Activated naive CD8-positive, alpha-beta T cell treated with anti-CD3 and anti-CD28 coated beads, Interleukin-2, amount 10 ng/mL, durations not matched to agents 7 days and 5 days (primary cell): ENCODE data around the gene CHD2. TPM values are rescaled to one million over a fixed set of nuclear protein-coding genes. Genes with fewer than 3 reads are reported as not detected.

ENCODE experiments used
- ATAC-seq: fragments of 150-1000 bp; cut with Tn5 transposase; one replicate; pipeline ENCODE4 v1.10.0; 2021; ENCODE audit warnings: low read depth, moderate library complexity
- POLR2A ChIA-PET: fragments of 350-600 bp; sonication (Branson Sonifier 250); formaldehyde crosslinking; loops from one replicate; lab custom pipeline; 2021; ENCODE audit warnings: antibody characterized with exemption; lab: Charles Lee
- DNase-seq: peaks from one replicate; pipeline ENCODE4 v3.0.0; 2021
- H3K27ac Mint-ChIP-seq: one replicate; pipeline ENCODE4 v1.8.0; 2022; ENCODE audit warnings: mild to moderate bottlenecking, mixed read lengths
- H3K27me3 Mint-ChIP-seq: one replicate; pipeline ENCODE4 v1.8.0; 2022; ENCODE audit warnings: mild to moderate bottlenecking, moderate library complexity, mixed read lengths
- H3K36me3 Mint-ChIP-seq: one replicate; pipeline ENCODE4 v1.8.0; 2021; ENCODE audit warnings: mild to moderate bottlenecking, mixed read lengths
- H3K4me1 Mint-ChIP-seq: one replicate; pipeline ENCODE4 v1.8.0; 2021; ENCODE audit warnings: mixed read lengths
- H3K4me3 Mint-ChIP-seq: one replicate; pipeline ENCODE4 v1.8.0; 2022; ENCODE audit warnings: mild to moderate bottlenecking, moderate library complexity, mixed read lengths
- H3K9me3 Mint-ChIP-seq: one replicate; pipeline ENCODE4 v1.8.0; 2021; ENCODE audit warnings: mixed read lengths
- total RNA-seq, 2 experiments: library from RNA; stranded (reverse); gene quantifications; one replicate each; pipeline ENCODE4 v1.2.3, GENCODE V29; 2021

The CHD2 gene
- total RNA-seq, 2 experiments from 2014 or later: 218 to 236 TPM

GRCh38 chr15:92903631-92903965 is 3.5 kb downstream of the CHD2 start:
- POLR2A ChIA-PET: interaction anchor here (0.8 to 11.5 kb wide), 8 partner anchors 12 to 106 kb away, joined by 3 to 711 read pairs (median 16); no protein-coding TSS in a partner anchor
- H3K27ac Mint-ChIP-seq: peak overlapping the region; percentile 100
- H3K9me3 Mint-ChIP-seq: no peaks in the 10 kb centered on the region
- peaks cover 52% of the 10 kb centered on the region for H3K4me1 Mint-ChIP-seq
- DNase-seq: no peak
- peak; percentile 0 for ATAC-seq
- no peaks in the 10 kb centered on the region for H3K27me3 Mint-ChIP-seq
- H3K4me3 Mint-ChIP-seq: peak overlapping the region; percentile 99
- peaks cover 48% of the 10 kb centered on the region for H3K36me3 Mint-ChIP-seq

GRCh38 chr15:92903966-92904721 is 4.0 kb downstream of the CHD2 start:
- Mint-ChIP-seq H3K4me3 (peak overlapping the region; percentile 99), H3K27ac (peak overlapping the region; percentile 100), H3K9me3 (no peaks in the 10 kb centered on the region), H3K27me3 (no peaks in the 10 kb centered on the region), H3K36me3 (peaks cover 46% of the 10 kb centered on the region), H3K4me1 (peaks cover 52% of the 10 kb centered on the region)
- peak; percentile 100 for DNase-seq
- POLR2A ChIA-PET: interaction anchor here (1.1 to 11.5 kb wide), 7 partner anchors 11 to 107 kb away, joined by 3 to 711 read pairs (median 23); no protein-coding TSS in a partner anchor
- peak; percentile 88 for ATAC-seq

- DNase-seq: no peak
- Mint-ChIP-seq H3K4me1 (peaks cover 54% of the 10 kb centered on the region), H3K9me3 (no peaks in the 10 kb centered on the region), H3K36me3 (peaks cover 44% of the 10 kb centered on the region), H3K27ac (peak overlapping the region; percentile 100), H3K4me3 (peak overlapping the region; percentile 99), H3K27me3 (no peaks in the 10 kb centered on the region)
- ATAC-seq: no peak
- POLR2A ChIA-PET: interaction anchor here (1.1 to 11.5 kb wide), 5 partner anchors 10 to 99 kb away, joined by 3 to 711 read pairs (median 84); no protein-coding TSS in a partner anchor
Measured at GRCh38 chr15:92904722-92905571, 4.8 kb downstream of the CHD2 start.

GRCh38 chr15:92906020-92906419 is 5.9 kb downstream of the CHD2 start:
- H3K9me3 Mint-ChIP-seq: no peaks in the 10 kb centered on the region
- peak overlapping the region; percentile 100 for H3K27ac Mint-ChIP-seq
- H3K4me3 Mint-ChIP-seq: peak overlapping the region; percentile 99
- H3K4me1 Mint-ChIP-seq: peaks cover 61% of the 10 kb centered on the region
- H3K27me3 Mint-ChIP-seq: no peaks in the 10 kb centered on the region
- POLR2A ChIA-PET: interaction anchor here (1.8 to 11.5 kb wide), 6 partner anchors 9 to 95 kb away, joined by 6 to 711 read pairs (median 92); no protein-coding TSS in a partner anchor
- no peak for ATAC-seq
- H3K36me3 Mint-ChIP-seq: peaks cover 41% of the 10 kb centered on the region
- no peak for DNase-seq

- ATAC-seq (peak; percentile 22), DNase-seq (no peak)
- Mint-ChIP-seq H3K27me3 (no peaks in the 10 kb centered on the region), H3K9me3 (no peaks in the 10 kb centered on the region), H3K4me1 (peaks cover 67% of the 10 kb centered on the region), H3K4me3 (peak overlapping the region; percentile 99), H3K36me3 (peaks cover 41% of the 10 kb centered on the region), H3K27ac (peak overlapping the region; percentile 100)
- POLR2A ChIA-PET: interaction anchor here (0.7 to 11.5 kb wide), 6 partner anchors 9 to 96 kb away, joined by 4 to 711 read pairs (median 53); no protein-coding TSS in a partner anchor
Measured at GRCh38 chr15:92906563-92907081, 6.5 kb downstream of the CHD2 start.

GRCh38 chr15:92907229-92907628 is 7.1 kb downstream of the CHD2 start:
- POLR2A ChIA-PET: interaction anchor here (0.6 to 11.5 kb wide), 7 partner anchors 7 to 96 kb away, joined by 3 to 711 read pairs (median 22); partner anchors contain the start of gene CHD2
- Mint-ChIP-seq H3K36me3 (peaks cover 45% of the 10 kb centered on the region), H3K4me3 (peak overlapping the region; percentile 99), H3K4me1 (peaks cover 73% of the 10 kb centered on the region), H3K27me3 (no peaks in the 10 kb centered on the region), H3K9me3 (no peaks in the 10 kb centered on the region), H3K27ac (peak overlapping the region; percentile 100)
- DNase-seq: no peak
- no peak for ATAC-seq

GRCh38 chr15:92907896-92908712 is 8.0 kb downstream of the CHD2 start:
- Mint-ChIP-seq H3K36me3 (peaks cover 46% of the 10 kb centered on the region), H3K9me3 (no peaks in the 10 kb centered on the region), H3K27me3 (no peaks in the 10 kb centered on the region), H3K27ac (peak overlapping the region; percentile 100), H3K4me3 (peak overlapping the region; percentile 99), H3K4me1 (peaks cover 74% of the 10 kb centered on the region)
- DNase-seq: no peak
- POLR2A ChIA-PET: interaction anchor here (0.6 to 11.5 kb wide), 10 partner anchors 7 to 97 kb away, joined by 3 to 711 read pairs (median 9); partner anchors contain the start of gene CHD2
- ATAC-seq: no peak

- peak overlapping the region; percentile 100 for H3K27ac Mint-ChIP-seq
- POLR2A ChIA-PET: interaction anchor here (1.1 to 11.5 kb wide), 8 partner anchors 6 to 98 kb away, joined by 3 to 711 read pairs (median 17); partner anchors contain the start of gene CHD2
- ATAC-seq (no peak), DNase-seq (no peak)
- peak overlapping the region; percentile 99 for H3K4me3 Mint-ChIP-seq
- H3K4me1 Mint-ChIP-seq: peaks cover 78% of the 10 kb centered on the region
- H3K36me3 Mint-ChIP-seq: peaks cover 46% of the 10 kb centered on the region
- no peaks in the 10 kb centered on the region for H3K27me3 Mint-ChIP-seq
- H3K9me3 Mint-ChIP-seq: no peaks in the 10 kb centered on the region
Measured at GRCh38 chr15:92908713-92909057, 8.6 kb downstream of the CHD2 start.

- Mint-ChIP-seq H3K36me3 (peaks cover 43% of the 10 kb centered on the region), H3K4me3 (peak overlapping the region; percentile 58), H3K27me3 (no peaks in the 10 kb centered on the region), H3K27ac (peak overlapping the region; percentile 44), H3K9me3 (no peaks in the 10 kb centered on the region), H3K4me1 (peaks cover 82% of the 10 kb centered on the region)
- DNase-seq: no peak
- POLR2A ChIA-PET: interaction anchor here (1.1 to 11.5 kb wide), 7 partner anchors 6 to 98 kb away, joined by 3 to 711 read pairs (median 12); partner anchors contain the start of gene CHD2
- no peak for ATAC-seq
Measured at GRCh38 chr15:92909136-92909781, 9.1 kb downstream of the CHD2 start.

GRCh38 chr15:92910451-92910850 is 10.3 kb downstream of the CHD2 start:
- H3K27me3 Mint-ChIP-seq: no peaks in the 10 kb centered on the region
- H3K27ac Mint-ChIP-seq: peak overlapping the region; percentile 42
- H3K4me3 Mint-ChIP-seq: peak overlapping the region; percentile 15
- H3K4me1 Mint-ChIP-seq: peaks cover 83% of the 10 kb centered on the region
- POLR2A ChIA-PET: interaction anchor here (4.9 to 11.5 kb wide), 2 partner anchors 23 to 100 kb away, joined by 101 to 711 read pairs; no protein-coding TSS in a partner anchor
- no peak for DNase-seq
- H3K9me3 Mint-ChIP-seq: no peaks in the 10 kb centered on the region
- ATAC-seq: no peak
- peaks cover 39% of the 10 kb centered on the region for H3K36me3 Mint-ChIP-seq

GRCh38 chr15:92914103-92914499 is 14.0 kb downstream of the CHD2 start:
- ATAC-seq: no peak
- peak overlapping the region; percentile 91 for H3K27ac Mint-ChIP-seq
- POLR2A ChIA-PET: interaction anchor here (0.6 to 8.3 kb wide), 12 partner anchors 9 to 105 kb away, joined by 3 to 84 read pairs (median 8); partner anchors contain the start of gene CHD2

More at GRCh38 chr15:92914103-92914499, 14.0 kb downstream of the CHD2 start:
- H3K4me3 Mint-ChIP-seq: peak overlapping the region; percentile 89
- H3K4me1 Mint-ChIP-seq: peaks cover 72% of the 10 kb centered on the region
- no peak for DNase-seq
- H3K36me3 Mint-ChIP-seq: peaks cover 48% of the 10 kb centered on the region
- H3K27me3 Mint-ChIP-seq: no peaks in the 10 kb centered on the region
- no peaks in the 10 kb centered on the region for H3K9me3 Mint-ChIP-seq
